WTC11 (cell line): Measurements from ENCODE around the gene NSMCE1.

Experiments used
- ESRRA ChIP-seq: sonication (generic); formaldehyde crosslinking; IDR thresholded peaks from 2 replicates; pipeline ENCODE4 v1.8.1; 2022; ENCODE audit warnings: mild to moderate bottlenecking, missing genetic modification reagents, borderline replicate concordance
- IRF2 ChIP-seq: sonication (generic); formaldehyde crosslinking; IDR thresholded peaks from 2 replicates; pipeline ENCODE4 v1.8.0; 2022; ENCODE audit warnings: low read depth, missing genetic modification reagents, borderline replicate concordance
- KAT7 ChIP-seq: sonication (generic); formaldehyde crosslinking; IDR thresholded peaks from 2 replicates; pipeline ENCODE4 v1.8.1; 2023; ENCODE audit warnings: missing genetic modification reagents, mild to moderate bottlenecking, borderline replicate concordance
- TF ChIP-seq, protein P1 (sequence below): fragments of 200-600 bp; IDR thresholded peaks from 2 replicates; pipeline ENCODE4 v1.8.0; 2022; ENCODE audit warnings: antibody characterized with exemption
- TF ChIP-seq, protein P2 (sequence below): sonication (generic); formaldehyde crosslinking; IDR thresholded peaks from 2 replicates; pipeline ENCODE4 v1.8.1; 2022; ENCODE audit warnings: mild to moderate bottlenecking, missing genetic modification reagents, moderate library complexity, borderline replicate concordance
- TF ChIP-seq, protein P3 (sequence below): sonication (generic); formaldehyde crosslinking; IDR thresholded peaks from 2 replicates; pipeline ENCODE4 v1.8.1; 2023; ENCODE audit warnings: mild to moderate bottlenecking, moderate library complexity, missing genetic modification reagents

DNA sequence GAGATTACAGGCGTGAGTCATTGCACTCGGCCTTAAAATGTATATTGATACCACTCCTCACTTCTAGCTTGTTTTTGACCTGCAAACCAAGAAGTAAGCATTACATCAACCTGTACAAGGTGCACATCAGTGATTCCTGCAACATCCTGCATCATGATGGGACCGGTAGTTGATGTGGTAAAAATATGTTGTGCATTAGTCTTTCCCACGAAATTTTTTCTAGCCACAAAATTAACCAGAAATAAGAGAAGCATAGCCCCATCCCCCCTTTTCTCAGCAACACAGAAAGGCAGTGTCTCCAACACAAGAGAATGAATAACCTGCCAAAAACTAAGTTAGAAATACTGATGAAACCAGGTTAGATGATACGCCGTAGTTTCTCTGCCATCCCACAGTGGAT, 21.1 kb upstream of the NSMCE1 start:
- TF ChIP-seq, protein P1, sequence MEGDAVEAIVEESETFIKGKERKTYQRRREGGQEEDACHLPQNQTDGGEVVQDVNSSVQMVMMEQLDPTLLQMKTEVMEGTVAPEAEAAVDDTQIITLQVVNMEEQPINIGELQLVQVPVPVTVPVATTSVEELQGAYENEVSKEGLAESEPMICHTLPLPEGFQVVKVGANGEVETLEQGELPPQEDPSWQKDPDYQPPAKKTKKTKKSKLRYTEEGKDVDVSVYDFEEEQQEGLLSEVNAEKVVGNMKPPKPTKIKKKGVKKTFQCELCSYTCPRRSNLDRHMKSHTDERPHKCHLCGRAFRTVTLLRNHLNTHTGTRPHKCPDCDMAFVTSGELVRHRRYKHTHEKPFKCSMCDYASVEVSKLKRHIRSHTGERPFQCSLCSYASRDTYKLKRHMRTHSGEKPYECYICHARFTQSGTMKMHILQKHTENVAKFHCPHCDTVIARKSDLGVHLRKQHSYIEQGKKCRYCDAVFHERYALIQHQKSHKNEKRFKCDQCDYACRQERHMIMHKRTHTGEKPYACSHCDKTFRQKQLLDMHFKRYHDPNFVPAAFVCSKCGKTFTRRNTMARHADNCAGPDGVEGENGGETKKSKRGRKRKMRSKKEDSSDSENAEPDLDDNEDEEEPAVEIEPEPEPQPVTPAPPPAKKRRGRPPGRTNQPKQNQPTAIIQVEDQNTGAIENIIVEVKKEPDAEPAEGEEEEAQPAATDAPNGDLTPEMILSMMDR = no peak
- TF ChIP-seq, protein P2, sequence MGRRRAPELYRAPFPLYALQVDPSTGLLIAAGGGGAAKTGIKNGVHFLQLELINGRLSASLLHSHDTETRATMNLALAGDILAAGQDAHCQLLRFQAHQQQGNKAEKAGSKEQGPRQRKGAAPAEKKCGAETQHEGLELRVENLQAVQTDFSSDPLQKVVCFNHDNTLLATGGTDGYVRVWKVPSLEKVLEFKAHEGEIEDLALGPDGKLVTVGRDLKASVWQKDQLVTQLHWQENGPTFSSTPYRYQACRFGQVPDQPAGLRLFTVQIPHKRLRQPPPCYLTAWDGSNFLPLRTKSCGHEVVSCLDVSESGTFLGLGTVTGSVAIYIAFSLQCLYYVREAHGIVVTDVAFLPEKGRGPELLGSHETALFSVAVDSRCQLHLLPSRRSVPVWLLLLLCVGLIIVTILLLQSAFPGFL (CRISPR knock-in tag) = no peak
- TF ChIP-seq KAT7 (no peak), IRF2 (no peak), ESRRA (CRISPR knock-in tag) (no peak)
- TF ChIP-seq, protein P3, sequence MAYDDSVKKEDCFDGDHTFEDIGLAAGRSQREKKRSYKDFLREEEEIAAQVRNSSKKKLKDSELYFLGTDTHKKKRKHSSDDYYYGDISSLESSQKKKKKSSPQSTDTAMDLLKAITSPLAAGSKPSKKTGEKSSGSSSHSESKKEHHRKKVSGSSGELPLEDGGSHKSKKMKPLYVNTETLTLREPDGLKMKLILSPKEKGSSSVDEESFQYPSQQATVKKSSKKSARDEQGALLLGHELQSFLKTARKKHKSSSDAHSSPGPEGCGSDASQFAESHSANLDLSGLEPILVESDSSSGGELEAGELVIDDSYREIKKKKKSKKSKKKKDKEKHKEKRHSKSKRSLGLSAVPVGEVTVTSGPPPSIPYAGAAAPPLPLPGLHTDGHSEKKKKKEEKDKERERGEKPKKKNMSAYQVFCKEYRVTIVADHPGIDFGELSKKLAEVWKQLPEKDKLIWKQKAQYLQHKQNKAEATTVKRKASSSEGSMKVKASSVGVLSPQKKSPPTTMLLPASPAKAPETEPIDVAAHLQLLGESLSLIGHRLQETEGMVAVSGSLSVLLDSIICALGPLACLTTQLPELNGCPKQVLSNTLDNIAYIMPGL (CRISPR knock-in tag) = no peak
